Epithelial cell of esophagus (primary cell): ENCODE results near the gene C2orf42.

ENCODE experiments used
- DNase-seq: peaks from one replicate; pipeline ENCODE4 v3.0.0; 2010; ENCODE audit warnings: low read depth
- H3K4me3 ChIP-seq: 2 replicates; pipeline ENCODE4 v1.5.1; 2011; ENCODE audit warnings: mild to moderate bottlenecking, low read length, control low read depth
- TF ChIP-seq, protein P1 (sequence below): IDR thresholded peaks from 2 replicates; pipeline ENCODE4 v1.5.1; 2011; ENCODE audit warnings: low read depth, mild to moderate bottlenecking, low read length, control low read depth, inconsistent platforms; ENCODE audit not compliant: insufficient read depth; ENCODE audit errors: missing control alignments

The C2orf42 gene

DNA sequence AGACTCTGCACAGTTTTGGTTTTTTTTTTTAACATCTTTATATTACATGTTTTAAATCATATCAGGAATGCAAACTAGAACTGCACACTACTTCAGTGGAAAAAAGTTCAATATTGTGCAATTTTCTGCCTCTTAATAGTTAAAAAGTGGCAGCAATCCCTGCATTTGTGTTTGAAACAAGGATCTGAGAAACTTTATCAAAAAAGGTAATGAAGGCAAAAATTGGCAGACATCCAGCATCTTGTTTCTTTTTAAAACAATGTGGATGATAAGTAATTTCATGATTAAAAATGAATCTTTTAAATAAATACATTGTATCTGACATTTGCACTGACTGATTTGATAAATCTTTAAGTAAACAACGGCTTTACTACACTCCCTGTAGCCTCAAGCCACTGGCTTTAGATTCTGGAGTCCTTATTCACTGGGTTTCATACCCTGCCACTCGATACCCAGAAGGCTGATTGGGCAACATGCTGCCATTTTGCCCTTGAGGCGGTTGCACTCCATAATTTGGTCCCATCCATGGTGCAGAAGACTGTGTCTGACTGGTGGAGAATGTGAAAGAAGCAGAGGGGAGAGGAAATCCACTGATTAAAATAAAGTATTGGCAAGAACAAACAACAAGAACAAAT is 21.6 kb upstream of the C2orf42 start:
- TF ChIP-seq, protein P1, sequence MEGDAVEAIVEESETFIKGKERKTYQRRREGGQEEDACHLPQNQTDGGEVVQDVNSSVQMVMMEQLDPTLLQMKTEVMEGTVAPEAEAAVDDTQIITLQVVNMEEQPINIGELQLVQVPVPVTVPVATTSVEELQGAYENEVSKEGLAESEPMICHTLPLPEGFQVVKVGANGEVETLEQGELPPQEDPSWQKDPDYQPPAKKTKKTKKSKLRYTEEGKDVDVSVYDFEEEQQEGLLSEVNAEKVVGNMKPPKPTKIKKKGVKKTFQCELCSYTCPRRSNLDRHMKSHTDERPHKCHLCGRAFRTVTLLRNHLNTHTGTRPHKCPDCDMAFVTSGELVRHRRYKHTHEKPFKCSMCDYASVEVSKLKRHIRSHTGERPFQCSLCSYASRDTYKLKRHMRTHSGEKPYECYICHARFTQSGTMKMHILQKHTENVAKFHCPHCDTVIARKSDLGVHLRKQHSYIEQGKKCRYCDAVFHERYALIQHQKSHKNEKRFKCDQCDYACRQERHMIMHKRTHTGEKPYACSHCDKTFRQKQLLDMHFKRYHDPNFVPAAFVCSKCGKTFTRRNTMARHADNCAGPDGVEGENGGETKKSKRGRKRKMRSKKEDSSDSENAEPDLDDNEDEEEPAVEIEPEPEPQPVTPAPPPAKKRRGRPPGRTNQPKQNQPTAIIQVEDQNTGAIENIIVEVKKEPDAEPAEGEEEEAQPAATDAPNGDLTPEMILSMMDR: no peak
- DNase-seq: no peak
- no peak overlapping the region for H3K4me3 ChIP-seq

- DNase-seq: no peak
Measured at GRCh38 chr2:70211595-70211994, 20.8 kb upstream of the C2orf42 start.

DNA sequence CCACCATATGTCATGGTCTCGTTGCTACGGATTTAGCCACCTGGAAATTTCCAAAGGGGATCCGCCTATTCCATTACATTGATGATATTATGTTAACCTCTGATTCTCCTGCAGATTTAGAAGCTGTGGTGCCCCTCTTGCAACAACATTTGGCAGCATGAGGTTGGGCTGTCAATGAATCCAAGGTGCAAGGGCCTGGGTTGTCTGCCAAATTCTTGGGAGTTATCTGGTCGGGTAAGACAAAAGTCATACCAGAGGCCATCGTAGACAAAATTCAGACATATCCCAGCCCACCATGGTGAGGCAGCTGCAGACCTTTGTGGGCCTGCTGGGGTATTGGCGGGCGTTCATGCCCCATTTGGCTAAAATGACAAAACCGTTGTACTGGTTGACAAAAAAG is 13.6 kb upstream of the C2orf42 start:
- no peak for DNase-seq
- H3K4me3 ChIP-seq: no peak overlapping the region
- TF ChIP-seq, protein P1: no peak

More at GRCh38 chr2:70211595-70211994, 20.8 kb upstream of the C2orf42 start:
- no peak overlapping the region for H3K4me3 ChIP-seq
- TF ChIP-seq, protein P1: no peak

GRCh38 chr2:70203086-70203485 is 12.3 kb upstream of the C2orf42 start:
- TF ChIP-seq, protein P1: no peak
- no peak for DNase-seq
- no peak overlapping the region for H3K4me3 ChIP-seq

DNA sequence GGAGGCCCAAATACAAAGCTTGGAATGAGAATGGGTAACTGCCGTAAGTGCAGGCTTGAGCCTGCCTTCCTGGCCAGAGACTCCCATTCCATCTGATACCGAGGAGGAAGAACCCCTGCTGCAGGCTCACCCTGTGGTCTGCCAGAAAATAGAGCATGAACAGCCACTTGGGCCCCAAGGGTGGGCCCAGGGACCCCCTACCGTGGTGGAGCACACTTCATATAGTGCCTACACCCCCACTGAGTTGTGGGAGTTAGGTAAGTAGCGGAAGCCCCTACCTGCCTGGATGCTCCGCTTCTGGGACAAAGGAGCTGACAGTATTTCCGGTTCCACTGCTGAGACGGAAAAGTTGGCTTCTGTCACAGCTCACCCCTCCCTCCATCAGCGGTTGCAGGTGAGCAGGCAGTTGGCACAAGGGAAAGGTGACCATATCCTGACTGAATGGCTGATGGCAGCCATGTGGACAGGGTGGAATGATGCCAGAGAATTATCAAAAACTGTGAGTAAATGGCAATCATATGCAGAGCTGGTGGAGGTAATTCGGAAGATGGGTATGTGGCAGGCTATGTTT is 11.5 kb upstream of the C2orf42 start:
- peak overlapping the region; percentile 17 for H3K4me3 ChIP-seq
- DNase-seq: peak; percentile 26
- TF ChIP-seq, protein P1: no peak

- no peak overlapping the region for H3K4me3 ChIP-seq
- TF ChIP-seq, protein P1: no peak
- DNase-seq: no peak
Measured at GRCh38 chr2:70201831-70202230, 11.0 kb upstream of the C2orf42 start.

DNA sequence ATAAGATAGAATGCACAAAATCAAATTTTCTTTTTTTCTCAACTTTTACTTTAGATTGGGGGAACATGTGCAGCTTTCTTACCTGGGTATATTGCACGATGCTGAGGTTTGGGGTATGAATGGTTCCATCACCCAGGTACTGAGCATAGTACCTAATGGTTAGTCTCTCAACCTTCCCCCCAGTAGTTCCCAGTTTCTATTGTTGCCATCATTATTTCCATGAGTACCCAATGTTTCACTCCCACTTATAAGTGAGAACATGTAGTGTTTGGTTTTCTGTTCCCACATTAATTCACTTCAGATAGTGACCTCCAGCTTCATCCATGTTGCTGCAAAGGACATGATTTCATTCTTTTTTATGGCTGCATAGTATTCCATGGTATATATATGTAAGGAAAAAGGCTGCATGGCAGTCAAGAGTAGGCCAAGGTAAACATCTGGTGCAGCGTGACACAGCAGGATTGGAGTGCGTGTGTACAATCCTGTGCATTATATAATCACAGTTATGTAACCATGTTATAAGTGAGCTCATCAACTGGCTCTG is 10.5 kb upstream of the C2orf42 start:
- TF ChIP-seq, protein P1: no peak
- no peak overlapping the region for H3K4me3 ChIP-seq
- DNase-seq: no peak
